Measurements from ENCODE around the gene SFT2D3. TPM values are rescaled to one million over a fixed set of nuclear protein-coding genes. Genes with fewer than 3 reads are reported as not detected.

SFT2D3 gene
- total RNA-seq, 1 donor from 2014 or later: 6.4 TPM

- H3K27me3 Mint-ChIP-seq (ENCODE audit: unreplicated experiment): peaks cover 9% of the 10 kb centered on the region
- H3K27ac Mint-ChIP-seq (ENCODE audit: unreplicated experiment): no peak overlapping the region
- H3K4me3 Mint-ChIP-seq (ENCODE audit: unreplicated experiment): no peak overlapping the region
- H3K4me1 Mint-ChIP-seq (ENCODE audit: low read depth, unreplicated experiment): peaks cover 2% of the 10 kb centered on the region
- no peaks in the 10 kb centered on the region for H3K36me3 Mint-ChIP-seq (ENCODE audit: unreplicated experiment)
- DNase-seq: no peak
- H3K9me3 Mint-ChIP-seq (ENCODE audit: unreplicated experiment): no peaks in the 10 kb centered on the region
- no peak for TF ChIP-seq CTCF (IDR thresholded peaks at IDR 0.05; ENCODE audit: partially characterized antibody, unreplicated experiment)
Observed at GRCh38 chr2:127670055-127670956, 31.0 kb upstream of the SFT2D3 start.

DNA sequence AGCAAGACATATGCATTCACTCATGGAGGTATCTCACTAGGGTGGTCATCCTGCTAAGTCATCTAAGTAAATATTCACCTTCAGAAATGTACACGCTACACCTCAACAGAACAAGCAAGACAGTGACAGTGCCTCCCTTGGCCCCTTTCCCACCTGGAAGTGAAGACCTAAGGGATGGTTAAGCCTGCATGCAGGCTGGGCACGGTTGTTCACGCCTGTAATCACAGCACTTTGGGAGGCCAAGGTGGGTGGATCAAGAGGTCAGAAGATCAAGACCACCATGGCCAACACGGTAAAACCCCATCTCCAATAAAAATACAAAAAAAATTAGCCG lies 30.4 kb upstream of the SFT2D3 start:
- H3K4me3 Mint-ChIP-seq (ENCODE audit: unreplicated experiment): no peak overlapping the region
- peaks cover 4% of the 10 kb centered on the region for H3K4me1 Mint-ChIP-seq (ENCODE audit: low read depth, unreplicated experiment)
- H3K36me3 Mint-ChIP-seq (ENCODE audit: unreplicated experiment): no peaks in the 10 kb centered on the region
- H3K27me3 Mint-ChIP-seq (ENCODE audit: unreplicated experiment): peaks cover 12% of the 10 kb centered on the region
- TF ChIP-seq CTCF (IDR thresholded peaks at IDR 0.05; ENCODE audit: partially characterized antibody, unreplicated experiment): no peak
- no peak for DNase-seq
- no peak overlapping the region for H3K27ac Mint-ChIP-seq (ENCODE audit: unreplicated experiment)
- no peaks in the 10 kb centered on the region for H3K9me3 Mint-ChIP-seq (ENCODE audit: unreplicated experiment)

GRCh38 chr2:127671557-127672302 lies 29.6 kb upstream of the SFT2D3 start:
- TF ChIP-seq CTCF (IDR thresholded peaks at IDR 0.05; ENCODE audit: partially characterized antibody, unreplicated experiment): no peak
- H3K36me3 Mint-ChIP-seq (ENCODE audit: unreplicated experiment): no peaks in the 10 kb centered on the region
- H3K27me3 Mint-ChIP-seq (ENCODE audit: unreplicated experiment): peaks cover 14% of the 10 kb centered on the region
- H3K4me1 Mint-ChIP-seq (ENCODE audit: low read depth, unreplicated experiment): peaks cover 6% of the 10 kb centered on the region
- H3K9me3 Mint-ChIP-seq (ENCODE audit: unreplicated experiment): peaks cover 2% of the 10 kb centered on the region
- H3K27ac Mint-ChIP-seq (ENCODE audit: unreplicated experiment): no peak overlapping the region
- no peak for DNase-seq
- H3K4me3 Mint-ChIP-seq (ENCODE audit: unreplicated experiment): no peak overlapping the region

DNA sequence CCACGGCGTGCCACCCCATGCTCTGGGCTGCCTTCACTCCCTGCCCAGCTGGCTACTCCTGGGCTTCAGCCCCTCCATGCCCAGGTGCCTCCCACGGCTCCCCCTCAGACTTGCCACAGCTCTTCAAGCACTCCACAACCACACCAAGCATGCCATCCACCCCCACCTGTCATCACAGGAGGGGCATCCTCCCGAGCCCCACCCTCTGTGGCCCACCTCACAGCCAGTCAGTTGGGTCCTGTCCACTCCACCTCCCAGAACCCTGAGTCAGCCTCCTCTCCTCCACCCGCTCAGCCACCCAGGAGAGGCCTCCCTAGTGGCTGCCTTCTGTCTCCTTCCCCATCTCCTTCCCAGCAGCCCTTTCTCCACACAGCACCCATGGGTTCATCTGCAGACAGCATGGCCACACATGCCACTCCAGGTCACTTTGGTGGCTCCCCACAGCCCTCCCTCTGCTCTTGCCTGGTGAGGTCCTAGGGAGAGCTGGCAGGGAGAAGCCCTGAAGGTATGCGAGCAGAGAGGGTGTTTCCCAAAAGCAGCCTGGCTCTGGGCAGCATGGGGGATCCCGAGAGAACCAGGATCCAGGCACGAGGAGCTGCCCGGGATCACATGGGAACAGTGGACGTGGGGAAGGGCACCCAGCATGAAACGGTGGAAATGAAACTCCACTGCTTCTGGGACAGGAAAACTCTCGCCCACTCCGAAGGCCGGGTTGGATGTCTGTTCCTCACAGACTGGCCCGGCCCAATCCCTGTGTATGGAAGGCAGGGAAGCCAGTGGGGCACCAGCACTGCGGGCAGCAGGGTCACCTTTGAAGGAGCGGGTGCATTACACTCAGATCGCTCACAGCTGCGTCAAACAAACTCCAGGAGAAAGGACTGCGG lies 28.7 kb upstream of the SFT2D3 start:
- no peak for TF ChIP-seq CTCF (IDR thresholded peaks at IDR 0.05; ENCODE audit: partially characterized antibody, unreplicated experiment)
- no peaks in the 10 kb centered on the region for H3K36me3 Mint-ChIP-seq (ENCODE audit: unreplicated experiment)
- H3K4me3 Mint-ChIP-seq (ENCODE audit: unreplicated experiment): no peak overlapping the region
- H3K27me3 Mint-ChIP-seq (ENCODE audit: unreplicated experiment): peaks cover 20% of the 10 kb centered on the region
- no peak for DNase-seq
- no peak overlapping the region for H3K27ac Mint-ChIP-seq (ENCODE audit: unreplicated experiment)
- peaks cover 6% of the 10 kb centered on the region for H3K4me1 Mint-ChIP-seq (ENCODE audit: low read depth, unreplicated experiment)
- H3K9me3 Mint-ChIP-seq (ENCODE audit: unreplicated experiment): peaks cover 2% of the 10 kb centered on the region
